Measurements from ENCODE around the gene ERICH3.

DNA sequence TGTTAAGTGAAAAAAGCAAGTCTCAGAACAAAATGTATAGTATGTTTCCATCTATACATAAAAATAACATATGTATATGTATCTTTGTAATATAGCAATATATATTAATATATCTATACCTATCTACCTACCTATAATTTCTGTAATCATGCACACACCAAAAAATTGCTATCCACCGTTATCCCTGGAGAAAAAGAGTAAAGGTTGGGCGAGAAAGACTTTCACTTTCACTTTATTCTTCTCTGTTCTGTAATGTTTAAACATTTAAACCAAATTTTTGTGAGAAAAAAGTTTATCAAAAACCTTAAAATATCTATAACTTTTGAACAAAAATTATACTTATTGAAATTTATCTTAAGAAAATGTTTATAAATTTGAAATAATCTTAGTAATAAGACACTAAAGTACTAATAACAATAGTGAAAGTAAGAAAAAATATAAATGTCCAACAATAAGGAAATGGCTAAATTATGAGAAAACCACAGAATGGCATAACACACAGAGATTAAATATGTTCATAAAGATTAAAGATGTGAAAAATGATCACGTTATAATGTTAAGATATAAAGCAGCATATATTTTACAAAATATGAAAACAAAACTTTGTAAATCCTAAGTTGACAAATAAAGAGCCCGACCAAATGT is 87.2 kb downstream of the ERICH3 start:
- no peak for TF ChIP-seq RARB (CRISPR knock-in tag; IDR thresholded peaks at IDR 0.05)
- TF ChIP-seq ISL1 (CRISPR knock-in tag; IDR thresholded peaks at IDR 0.05), result no peak
- TF ChIP-seq PPARA (CRISPR knock-in tag; IDR thresholded peaks at IDR 0.05; ENCODE audit: borderline replicate concordance), result no peak
- TF ChIP-seq, protein P1, sequence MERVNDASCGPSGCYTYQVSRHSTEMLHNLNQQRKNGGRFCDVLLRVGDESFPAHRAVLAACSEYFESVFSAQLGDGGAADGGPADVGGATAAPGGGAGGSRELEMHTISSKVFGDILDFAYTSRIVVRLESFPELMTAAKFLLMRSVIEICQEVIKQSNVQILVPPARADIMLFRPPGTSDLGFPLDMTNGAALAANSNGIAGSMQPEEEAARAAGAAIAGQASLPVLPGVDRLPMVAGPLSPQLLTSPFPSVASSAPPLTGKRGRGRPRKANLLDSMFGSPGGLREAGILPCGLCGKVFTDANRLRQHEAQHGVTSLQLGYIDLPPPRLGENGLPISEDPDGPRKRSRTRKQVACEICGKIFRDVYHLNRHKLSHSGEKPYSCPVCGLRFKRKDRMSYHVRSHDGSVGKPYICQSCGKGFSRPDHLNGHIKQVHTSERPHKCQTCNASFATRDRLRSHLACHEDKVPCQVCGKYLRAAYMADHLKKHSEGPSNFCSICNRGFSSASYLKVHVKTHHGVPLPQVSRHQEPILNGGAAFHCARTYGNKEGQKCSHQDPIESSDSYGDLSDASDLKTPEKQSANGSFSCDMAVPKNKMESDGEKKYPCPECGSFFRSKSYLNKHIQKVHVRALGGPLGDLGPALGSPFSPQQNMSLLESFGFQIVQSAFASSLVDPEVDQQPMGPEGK (CRISPR knock-in tag; IDR thresholded peaks at IDR 0.05; ENCODE audit: borderline replicate concordance), result no peak
